ENCODE data around the gene TMEM178A.

DNA sequence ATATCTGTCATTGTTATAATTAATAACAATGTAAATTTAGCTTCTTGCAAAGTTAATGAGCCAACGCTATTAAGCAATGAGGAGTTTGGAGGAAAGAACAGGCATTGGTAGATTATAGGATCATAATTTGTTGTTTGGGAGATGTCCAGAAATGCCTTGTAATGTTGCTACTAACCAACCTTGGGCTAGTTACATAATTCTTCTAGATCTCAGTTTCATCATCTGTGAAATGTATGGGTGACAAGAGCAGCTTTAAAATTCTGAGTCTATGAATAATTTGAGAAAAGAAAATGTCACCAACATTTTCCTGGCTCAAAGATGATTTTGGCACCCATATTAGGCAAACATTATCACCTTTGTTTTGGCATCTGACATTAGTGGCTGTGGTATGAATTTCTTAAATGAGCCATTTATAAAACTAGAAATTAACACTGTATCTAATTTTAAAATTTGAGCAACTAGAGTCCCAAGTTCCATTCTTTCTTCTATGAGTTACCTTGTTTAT, 2.9 kb downstream of the TMEM178A start:
- TF ChIP-seq, protein P1, sequence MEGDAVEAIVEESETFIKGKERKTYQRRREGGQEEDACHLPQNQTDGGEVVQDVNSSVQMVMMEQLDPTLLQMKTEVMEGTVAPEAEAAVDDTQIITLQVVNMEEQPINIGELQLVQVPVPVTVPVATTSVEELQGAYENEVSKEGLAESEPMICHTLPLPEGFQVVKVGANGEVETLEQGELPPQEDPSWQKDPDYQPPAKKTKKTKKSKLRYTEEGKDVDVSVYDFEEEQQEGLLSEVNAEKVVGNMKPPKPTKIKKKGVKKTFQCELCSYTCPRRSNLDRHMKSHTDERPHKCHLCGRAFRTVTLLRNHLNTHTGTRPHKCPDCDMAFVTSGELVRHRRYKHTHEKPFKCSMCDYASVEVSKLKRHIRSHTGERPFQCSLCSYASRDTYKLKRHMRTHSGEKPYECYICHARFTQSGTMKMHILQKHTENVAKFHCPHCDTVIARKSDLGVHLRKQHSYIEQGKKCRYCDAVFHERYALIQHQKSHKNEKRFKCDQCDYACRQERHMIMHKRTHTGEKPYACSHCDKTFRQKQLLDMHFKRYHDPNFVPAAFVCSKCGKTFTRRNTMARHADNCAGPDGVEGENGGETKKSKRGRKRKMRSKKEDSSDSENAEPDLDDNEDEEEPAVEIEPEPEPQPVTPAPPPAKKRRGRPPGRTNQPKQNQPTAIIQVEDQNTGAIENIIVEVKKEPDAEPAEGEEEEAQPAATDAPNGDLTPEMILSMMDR (IDR thresholded peaks at IDR 0.05) = no peak
- TF ChIP-seq EP300 (IDR thresholded peaks at IDR 0.05) (no peak), POLR2A (IDR thresholded peaks at IDR 0.05) (no peak)
